GM04504 (cell line): Measurements from ENCODE around the gene SMARCA4.
"Not testable (repeated sequence)": the region's sequence is repeated elsewhere in the genome, so short reads cannot be mapped to it uniquely, and the experiment has no call there.

Experiments used
- DNase-seq: peaks from one replicate; pipeline ENCODE4 v3.0.0-alpha.2; 2012; ENCODE audit warnings: low read depth

The SMARCA4 gene

GRCh38 chr19:11069561-11069960 lies 108.7 kb downstream of the SMARCA4 start:
- no peak for DNase-seq

- no peak for DNase-seq
These were observed 109.3 kb downstream of the SMARCA4 start for GRCh38 chr19:11070123-11070522.

- DNase-seq: no peak
These were observed 112.7 kb downstream of the SMARCA4 start for GRCh38 chr19:11073568-11073967.

GRCh38 chr19:11076792-11077191 lies 116.0 kb downstream of the SMARCA4 start:
- not testable (repeated sequence) for DNase-seq

GRCh38 chr19:11078893-11079292 lies 118.1 kb downstream of the SMARCA4 start:
- no peak for DNase-seq

- no peak for DNase-seq
These were observed 119.2 kb downstream of the SMARCA4 start for GRCh38 chr19:11079999-11080398.

GRCh38 chr19:11087870-11088505 lies 127.2 kb downstream of the SMARCA4 start:
- DNase-seq: no peak

- DNase-seq: no peak
These were observed 127.8 kb downstream of the SMARCA4 start for GRCh38 chr19:11088506-11089253.

GRCh38 chr19:11089254-11090013 lies 128.6 kb downstream of the SMARCA4 start, which contains the start of gene LDLR:
Gene LDLR (plus strand): TSS chr19:11089463. CDS start chr19:11089549, 86 bp downstream.
- DNase-seq: peak; percentile 80

- DNase-seq: not testable (repeated sequence)
These were observed 129.1 kb downstream of the SMARCA4 start for GRCh38 chr19:11090014-11090263.

GRCh38 chr19:11090264-11090996 lies 129.6 kb downstream of the SMARCA4 start:
- peak; percentile 92 for DNase-seq

GRCh38 chr19:11090997-11091702 lies 130.3 kb downstream of the SMARCA4 start:
- DNase-seq: no peak

- peak; percentile 91 for DNase-seq
These were observed 130.9 kb downstream of the SMARCA4 start for GRCh38 chr19:11091703-11092153.

- no peak for DNase-seq
These were observed 131.3 kb downstream of the SMARCA4 start for GRCh38 chr19:11092181-11092538.

- no peak for DNase-seq
These were observed 132.9 kb downstream of the SMARCA4 start for GRCh38 chr19:11093689-11094238.

GRCh38 chr19:11094520-11094894 lies 133.7 kb downstream of the SMARCA4 start:
- no peak for DNase-seq

GRCh38 chr19:11096210-11096841 lies 135.5 kb downstream of the SMARCA4 start:
- DNase-seq: peak; percentile 64

GRCh38 chr19:11097367-11097766 lies 136.5 kb downstream of the SMARCA4 start:
- DNase-seq: not testable (repeated sequence)

- no peak for DNase-seq
These were observed 137.5 kb downstream of the SMARCA4 start for GRCh38 chr19:11098327-11098726.

- DNase-seq: no peak
These were observed 138.0 kb downstream of the SMARCA4 start for GRCh38 chr19:11098861-11099260.

- no peak for DNase-seq
These were observed 139.2 kb downstream of the SMARCA4 start for GRCh38 chr19:11100049-11100448.
